Gastrocnemius medialis (tissue), 4 donors: ENCODE measurements around the gene CH25H. TPM values are rescaled to one million over a fixed set of nuclear protein-coding genes. Genes with fewer than 3 reads are reported as not detected.
"Not testable (repeated sequence)": the region's sequence is repeated elsewhere in the genome, so short reads cannot be mapped to it uniquely, and the experiment has no call there.

ENCODE experiments used
- ATAC-seq, 2 donors: fragments of 150-250 bp; one replicate each; pipeline ENCODE4 v1.9.1; 2016
- DNase-seq, 2 donors: peaks; one replicate each; pipeline ENCODE4 v3.0.0-alpha.2; 2019
- H3K27ac ChIP-seq, 4 donors: fragments of 200-600 bp; sonication (generic); 1 replicate in 1 of 4; 2 replicates in 3 of 4; pipeline ENCODE4 v1.5.1; 2016 to 2018; ENCODE audit warnings: mild to moderate bottlenecking in 2 of 4, moderate library complexity in 1 of 4
- H3K27me3 ChIP-seq, 3 donors: fragments of 200-600 bp; sonication (generic) in 2 of 3; 1 replicate in 1 of 3; 2 replicates in 2 of 3; pipeline versions ENCODE4 v1.5.1 to v1.6.0; 2016 to 2019; ENCODE audit warnings: mild to moderate bottlenecking in 1 of 3, moderate library complexity in 1 of 3
- H3K36me3 ChIP-seq, 2 donors: fragments of 200-600 bp; sonication (generic) in 1 of 2; one replicate each; pipeline ENCODE4 v1.5.1; 2017 to 2018
- H3K4me1 ChIP-seq, 2 donors: fragments of 200-600 bp; sonication (generic) in 1 of 2; one replicate each; pipeline ENCODE4 v1.5.1; 2016 to 2017; ENCODE audit warnings: mild to moderate bottlenecking in 2 of 2
- H3K4me3 ChIP-seq, 4 donors: fragments of 200-600 bp; sonication (generic) in 3 of 4; 1 replicate in 1 of 4; 2 replicates in 3 of 4; pipeline ENCODE4 v1.5.1; 2016 to 2019; ENCODE audit warnings: mild to moderate bottlenecking in 2 of 4
- H3K9me3 ChIP-seq, 3 donors: fragments of 200-600 bp; sonication (generic) in 2 of 3; 1 replicate in 1 of 3; 2 replicates in 2 of 3; pipeline ENCODE4 v1.5.1; 2016 to 2019
- CTCF ChIP-seq, 5 experiments: fragments of 450-650 bp in 3 of 5; fragments of 200-600 bp in 2 of 5; sonication (generic) in 2 of 5; IDR thresholded peaks in 4 of 5; conservative IDR thresholded peaks in 1 of 5; 1 replicate in 4 of 5; 2 replicates in 1 of 5; pipeline ENCODE4 v1.5.1; 2016 to 2019; ENCODE audit warnings: antibody characterized with exemption in 5 of 5, mild to moderate bottlenecking in 3 of 5, moderate library complexity in 3 of 5
- POLR2A ChIP-seq, 2 donors: fragments of 450-650 bp; IDR thresholded peaks; one replicate each; pipeline ENCODE4 v1.6.1; 2017; ENCODE audit warnings: antibody characterized with exemption in 2 of 2, mild to moderate bottlenecking in 2 of 2, moderate library complexity in 2 of 2
- in situ Hi-C, 4 donors: fragments of 200-750 bp; cut with MboI; loops; one replicate each; pipeline versions ENCODE4 v1.15.0 to v1.8.0; 2017; ENCODE audit warnings: low sequenced_read_pairs in 4 of 4
- intact Hi-C: fragments of 100-400 bp; cut with DNase I; formaldehyde crosslinking; loops from one replicate; pipeline ENCODE4 v1.15.1; 2023; ENCODE audit warnings: low total_unique reads
- total RNA-seq, 4 donors: library from RNA; depleted of rRNA; stranded (reverse); fragments of >200 nt; gene quantifications; one replicate each; pipeline versions ENCODE4 v1.1.0 to v1.2.3, GENCODE V29; 2016

Gene CH25H
- total RNA-seq, 4 donors from 2014 or later, result 0.85 to 1.1 TPM; not detected in 2

GRCh38 chr10:89171263-89171872 lies 35.7 kb downstream of the CH25H start:
- H3K36me3 ChIP-seq, result no peaks in the 10 kb centered on the region
- in situ Hi-C loops (no loop called here), intact Hi-C loops (no loop called here)
- H3K27ac ChIP-seq, result no peak overlapping the region
- H3K4me3 ChIP-seq, result no peak overlapping the region
- H3K9me3 ChIP-seq, result no peaks in the 10 kb centered on the region
- H3K27me3 ChIP-seq, result no peaks in the 10 kb centered on the region
- no peak for TF ChIP-seq POLR2A (IDR thresholded peaks at IDR 0.05)
- no peak for TF ChIP-seq CTCF (IDR thresholded peaks at IDR 0.05 in 4 of 5, conservative IDR thresholded peaks at IDR 0.05 in 1 of 5)
- DNase-seq, result no peak
- H3K4me1 ChIP-seq, result no peaks in the 10 kb centered on the region
- ATAC-seq, result no peak

GRCh38 chr10:89168354-89168900 lies 38.7 kb downstream of the CH25H start:
- in situ Hi-C loops, H3K27ac ChIP-seq, H3K4me1 ChIP-seq, H3K9me3 ChIP-seq, intact Hi-C loops, ATAC-seq, H3K27me3 ChIP-seq, H3K36me3 ChIP-seq, DNase-seq, H3K4me3 ChIP-seq: not testable (repeated sequence)

GRCh38 chr10:89167915-89168314 lies 39.2 kb downstream of the CH25H start:
- intact Hi-C loops (no loop called here), in situ Hi-C loops (no loop called here)
- Histone ChIP-seq H3K4me1 (no peaks in the 10 kb centered on the region), H3K4me3 (no peak overlapping the region), H3K9me3 (no peaks in the 10 kb centered on the region), H3K27me3 (no peaks in the 10 kb centered on the region), H3K27ac (no peak overlapping the region), H3K36me3 (no peaks in the 10 kb centered on the region)
- TF ChIP-seq POLR2A (IDR thresholded peaks at IDR 0.05) (no peak), CTCF (IDR thresholded peaks at IDR 0.05 in 4 of 5, conservative IDR thresholded peaks at IDR 0.05 in 1 of 5) (no peak)
- ATAC-seq (no peak), DNase-seq (no peak)

GRCh38 chr10:89165923-89166322 lies 41.2 kb downstream of the CH25H start:
- in situ Hi-C loops (no loop called here), intact Hi-C loops (no loop called here)
- no peaks in the 10 kb centered on the region for H3K4me1 ChIP-seq
- H3K27me3 ChIP-seq, result no peaks in the 10 kb centered on the region
- H3K27ac ChIP-seq, result no peak overlapping the region
- H3K36me3 ChIP-seq, result no peaks in the 10 kb centered on the region
- DNase-seq (no peak), ATAC-seq (no peak)
- H3K4me3 ChIP-seq, result no peak overlapping the region
- no peaks in the 10 kb centered on the region for H3K9me3 ChIP-seq
- TF ChIP-seq POLR2A (IDR thresholded peaks at IDR 0.05), result no peak
- no peak for TF ChIP-seq CTCF (IDR thresholded peaks at IDR 0.05 in 4 of 5, conservative IDR thresholded peaks at IDR 0.05 in 1 of 5)

GRCh38 chr10:89164920-89165319 lies 42.2 kb downstream of the CH25H start:
- Histone ChIP-seq H3K4me1 (no peaks in the 10 kb centered on the region), H3K4me3 (no peak overlapping the region), H3K9me3 (no peaks in the 10 kb centered on the region), H3K27ac (no peak overlapping the region), H3K27me3 (no peaks in the 10 kb centered on the region), H3K36me3 (no peaks in the 10 kb centered on the region)
- DNase-seq, result no peak
- TF ChIP-seq CTCF (IDR thresholded peaks at IDR 0.05 in 4 of 5, conservative IDR thresholded peaks at IDR 0.05 in 1 of 5), result no peak
- TF ChIP-seq POLR2A (IDR thresholded peaks at IDR 0.05), result no peak
- intact Hi-C loops, result no loop called here
- in situ Hi-C loops, result no loop called here
- ATAC-seq, result no peak
